ENCODE measurements around the gene SCAF4.

GRCh38 chr21:31698461-31698860 lies 33.5 kb downstream of the SCAF4 start:
- TF ChIP-seq CTCF (IDR thresholded peaks at IDR 0.05; ENCODE audit: extremely low read depth in 1 of 2, insufficient read depth in 1 of 2, low read depth in 1 of 2, low read length in 2 of 2) = no peak
- no peak for TF ChIP-seq POLR2A (IDR thresholded peaks at IDR 0.05; ENCODE audit: low read depth, low read length)
- no peak for TF ChIP-seq MYC (IDR thresholded peaks at IDR 0.05; ENCODE audit: low read depth, low read length)
- no peak for TF ChIP-seq POLR2AphosphoS5 (IDR thresholded peaks at IDR 0.05; ENCODE audit: insufficient read depth, low read depth, low read length)
- TF ChIP-seq FOS (IDR thresholded peaks at IDR 0.05; ENCODE audit: borderline replicate concordance, insufficient read depth, low read length) = no peak
- TF ChIP-seq MAX (IDR thresholded peaks at IDR 0.05; ENCODE audit: insufficient read depth, insufficient read length) = no peak
- no peak for TF ChIP-seq JUN (IDR thresholded peaks at IDR 0.05; ENCODE audit: borderline replicate concordance, insufficient read depth, insufficient read length, low read depth)
- no peak for TF ChIP-seq GATA2 (IDR thresholded peaks at IDR 0.05; ENCODE audit: insufficient read depth, insufficient read length, low read depth, low read length)

Data from endothelial cell of umbilical vein (primary cell).